HG03378 (cell line): ENCODE data around the gene ZNF410.

ENCODE experiments used
- ATAC-seq: cut with Tn5 transposase; IDR thresholded peaks from one replicate; pipeline ENCODE4 v1.9.1; 2021; ENCODE audit warnings: mild to moderate bottlenecking, moderate library complexity; ENCODE audit not compliant: unreplicated experiment

The ZNF410 gene

DNA sequence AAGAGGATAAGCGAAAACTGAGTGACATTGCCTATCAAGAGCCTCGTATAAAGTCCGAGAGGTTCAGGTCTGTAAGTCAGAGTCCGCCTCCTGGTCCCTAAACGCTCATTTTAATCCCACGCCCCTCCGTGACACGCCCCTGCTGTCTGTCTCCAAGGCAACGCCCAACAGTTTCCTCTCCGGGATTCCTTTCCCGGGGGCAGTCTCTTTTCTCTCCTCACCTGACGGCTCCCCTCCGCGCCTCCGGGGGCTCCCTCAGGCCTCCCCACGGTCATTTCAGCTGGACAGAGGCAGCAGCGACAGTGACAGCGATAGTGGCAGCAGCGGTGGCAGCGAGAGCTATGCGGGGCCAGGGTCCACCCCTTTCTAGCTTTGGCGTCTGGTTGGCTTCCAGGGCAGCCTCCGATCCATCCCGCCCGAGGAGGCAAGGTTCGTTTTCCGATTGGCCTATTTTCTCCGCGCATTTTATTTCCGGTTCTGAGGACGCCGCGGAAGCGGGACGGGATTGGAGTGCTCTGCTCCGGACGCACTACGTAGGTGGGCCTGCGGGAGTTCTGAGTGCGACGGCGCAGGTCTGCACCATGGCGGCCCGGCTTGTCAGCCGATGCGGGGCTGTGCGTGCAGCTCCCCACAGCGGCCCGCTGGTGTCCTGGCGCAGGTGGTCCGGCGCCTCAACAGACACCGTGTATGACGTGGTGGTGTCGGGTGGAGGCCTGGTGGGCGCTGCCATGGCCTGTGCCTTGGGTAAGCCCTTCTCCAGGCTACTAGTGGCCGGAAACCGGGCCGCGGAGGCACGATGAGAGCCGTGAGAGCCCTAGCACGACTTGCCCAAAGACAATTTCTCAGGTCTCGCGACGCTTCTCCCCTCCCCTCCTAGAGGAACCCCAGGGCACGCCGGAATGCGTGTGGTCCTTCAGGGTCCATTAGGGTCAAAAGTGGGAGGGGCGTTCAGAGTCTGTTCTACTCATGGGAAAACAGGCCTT lies 63.4 kb downstream of the ZNF410 start, which contains the start of the genes COQ6 and FAM161B:
Gene COQ6 (plus strand): TSS at position 551 of the 983 bp plus-strand sequence. CDS start 31 bp downstream, at position 582.
Gene FAM161B (minus strand): TSS at position 343 of the 983 bp plus-strand sequence. CDS start 68 bp downstream, at position 275.
- peak; percentile 88 for ATAC-seq

DNA sequence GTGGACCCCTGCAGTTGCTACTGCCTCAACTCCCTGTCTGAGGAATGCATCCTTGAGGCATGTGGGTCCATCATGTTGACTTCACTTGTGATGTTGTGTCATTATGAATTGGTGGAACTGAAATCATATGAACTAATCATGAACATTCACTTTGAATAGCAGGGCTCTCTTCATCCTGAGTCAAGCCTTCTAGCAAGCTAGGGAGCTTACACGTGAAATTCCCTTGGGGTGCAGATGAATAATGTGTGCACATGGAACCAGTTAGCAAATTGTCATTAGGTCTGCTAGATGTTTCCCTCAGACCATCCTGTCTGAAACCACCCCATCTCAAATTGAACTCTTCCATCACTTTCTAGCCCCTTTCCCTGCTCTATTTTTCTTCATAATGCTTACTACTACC lies 67.1 kb downstream of the ZNF410 start:
- ATAC-seq, result no peak

DNA sequence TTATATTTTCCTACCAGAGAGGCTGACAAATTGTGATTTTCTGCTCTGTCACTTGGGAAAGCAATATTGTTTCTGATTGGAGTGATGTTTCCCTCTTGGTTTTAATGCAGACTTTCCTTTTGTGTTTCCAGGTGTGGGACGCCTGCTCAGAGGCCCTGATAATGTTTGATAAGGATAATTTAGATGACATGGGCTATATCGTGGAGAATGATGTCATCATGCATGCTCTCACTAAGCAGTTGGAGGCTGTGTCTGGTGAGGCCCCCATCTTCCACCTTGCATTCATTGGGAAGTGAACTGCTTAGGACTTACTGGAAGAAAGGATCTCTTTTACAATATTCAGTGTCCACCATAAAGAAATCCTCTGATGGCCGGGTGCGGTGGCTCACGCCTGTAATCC lies 69.0 kb downstream of the ZNF410 start:
- no peak for ATAC-seq

DNA sequence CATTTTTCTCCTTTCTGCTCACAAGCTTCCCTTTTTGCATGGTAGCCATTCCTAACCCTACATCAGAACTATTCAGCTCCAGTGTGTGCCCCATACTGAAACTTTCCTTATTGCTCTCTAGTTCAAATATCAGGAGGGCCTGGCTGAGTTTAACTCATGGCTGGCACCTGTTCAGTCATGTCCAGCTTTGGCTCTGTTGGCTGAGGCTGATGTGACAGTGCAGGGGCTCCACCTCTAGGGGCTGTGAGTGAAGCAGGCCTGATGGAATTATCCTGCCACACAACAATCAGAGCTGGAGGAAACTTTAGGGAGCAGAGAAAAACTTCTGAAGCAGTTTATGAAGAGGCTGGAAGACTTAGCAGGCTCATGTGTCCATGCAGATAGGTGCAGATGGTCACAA lies 71.9 kb downstream of the ZNF410 start:
- no peak for ATAC-seq

DNA sequence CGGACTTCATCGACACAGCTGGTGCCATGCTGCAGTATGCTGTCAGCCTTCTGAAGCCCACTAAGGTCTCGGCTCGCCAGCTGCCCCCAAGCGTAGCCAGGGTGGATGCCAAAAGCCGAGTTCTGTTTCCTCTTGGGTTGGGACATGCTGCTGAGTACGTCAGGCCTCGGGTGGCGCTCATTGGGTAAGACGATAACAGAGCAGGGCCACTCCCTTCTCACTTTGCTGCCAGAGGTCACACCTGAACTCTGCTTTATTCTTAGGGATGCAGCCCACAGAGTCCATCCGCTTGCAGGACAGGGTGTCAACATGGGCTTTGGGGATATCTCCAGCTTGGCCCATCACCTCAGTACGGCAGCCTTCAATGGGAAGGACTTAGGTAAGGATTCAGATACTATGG lies 74.5 kb downstream of the ZNF410 start:
- ATAC-seq, result no peak

DNA sequence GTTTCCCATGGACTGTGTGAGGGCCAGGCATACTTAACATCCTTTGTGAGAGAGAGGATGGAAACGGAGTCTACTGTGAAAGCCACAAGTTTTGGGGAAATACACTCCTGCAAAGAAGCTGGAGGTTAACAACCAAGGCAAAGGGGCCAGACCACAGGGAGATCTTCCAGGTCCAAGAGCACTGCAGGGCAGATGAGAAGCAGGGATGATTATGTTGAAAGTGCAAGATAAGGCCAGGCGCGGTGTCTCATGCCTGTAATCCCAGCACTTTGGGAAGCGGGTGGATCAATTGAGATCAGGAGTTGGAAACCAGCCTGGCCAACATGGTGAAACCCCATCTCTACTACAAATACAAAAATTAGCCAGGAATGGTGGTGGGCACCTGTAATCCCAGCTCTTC lies 78.6 kb downstream of the ZNF410 start:
- ATAC-seq, result no peak

DNA sequence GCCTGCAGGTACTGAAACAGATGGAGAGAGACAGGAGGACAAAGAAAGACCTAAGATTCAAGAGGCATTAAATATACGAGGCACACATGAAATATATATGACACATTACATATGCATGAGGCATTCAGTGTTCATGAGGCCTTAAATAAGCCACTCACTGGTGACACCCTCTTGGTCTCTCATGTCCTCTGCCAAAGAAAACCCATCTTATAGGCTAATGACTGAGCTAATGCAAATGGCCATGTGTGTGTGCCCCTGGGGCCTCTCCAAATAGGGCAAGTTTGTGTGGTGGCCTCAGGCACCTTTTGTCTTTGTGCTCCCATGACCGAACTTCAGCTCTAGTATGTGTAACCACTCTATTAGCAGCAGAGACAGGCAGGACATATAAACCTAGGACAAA lies 82.2 kb downstream of the ZNF410 start:
- ATAC-seq, result no peak

DNA sequence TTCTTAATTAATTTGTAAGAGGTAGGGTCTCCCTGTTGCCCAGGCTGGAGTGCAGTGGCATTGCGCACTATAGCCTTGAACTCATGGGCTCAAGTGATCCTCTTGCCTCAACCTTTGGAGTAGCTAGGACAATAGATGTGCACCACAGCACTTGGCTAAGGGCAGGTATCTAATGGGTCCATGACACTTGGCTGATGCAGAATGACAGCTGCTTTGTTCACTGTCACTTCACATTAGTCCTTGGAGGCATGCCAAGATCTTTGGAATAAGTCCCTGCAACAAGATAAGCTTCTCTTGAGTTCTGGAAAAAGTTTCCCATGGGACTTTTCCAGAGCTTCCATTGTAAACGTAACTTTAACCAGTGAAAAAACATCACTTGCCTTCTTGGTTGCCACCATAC lies 86.8 kb downstream of the ZNF410 start:
- no peak for ATAC-seq

DNA sequence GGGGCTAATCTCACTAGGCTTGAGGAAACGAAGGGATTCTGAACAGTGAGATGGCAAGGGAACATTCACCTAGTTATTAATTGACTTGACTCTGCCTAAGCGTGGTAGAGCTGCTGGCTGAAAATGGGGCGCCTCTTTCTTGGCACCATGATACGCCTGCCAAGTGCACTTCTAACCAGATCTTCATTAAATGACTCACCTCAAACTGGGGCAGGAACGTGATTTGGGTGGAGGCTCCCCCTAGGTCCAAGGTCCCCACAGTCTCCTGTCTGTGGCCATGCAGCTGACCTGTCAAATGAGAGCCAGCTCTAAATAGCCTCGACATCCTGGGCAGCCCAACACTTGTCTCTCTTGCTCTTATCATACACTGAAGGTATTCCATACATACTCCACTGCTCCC lies 89.5 kb downstream of the ZNF410 start:
- ATAC-seq, result no peak

DNA sequence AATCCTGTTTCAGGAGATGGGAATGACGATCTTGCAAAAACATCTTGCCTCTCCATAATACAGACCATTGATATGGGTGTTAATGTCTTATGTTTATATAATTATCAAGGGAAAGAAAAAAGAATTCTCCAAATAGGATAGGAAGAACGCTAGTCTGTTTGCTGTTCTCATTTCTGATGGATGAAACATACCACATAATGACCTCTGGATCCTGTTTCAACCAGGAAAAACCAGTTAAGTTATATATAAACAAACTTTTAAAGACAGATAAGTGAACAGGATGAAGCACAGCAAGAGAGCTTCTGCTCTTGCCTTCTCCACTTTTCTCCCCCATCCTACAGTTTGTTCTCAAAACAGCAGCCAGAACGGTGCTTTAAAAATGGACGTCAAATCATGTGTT lies 91.2 kb downstream of the ZNF410 start:
- ATAC-seq, result no peak
